ENCODE measurements around the gene REV3L.

GRCh38 chr6:111354758-111355555 lies 128.1 kb downstream of the REV3L start:
- TF ChIP-seq CTCF (IDR thresholded peaks at IDR 0.05; ENCODE audit: control extremely low read depth in 1 of 3, insufficient read depth in 1 of 3, low read depth in 1 of 3, low read length in 3 of 3) (no peak), ATF3 (IDR thresholded peaks at IDR 0.05; ENCODE audit: insufficient read depth, low read depth, low read length) (no peak), RFX5 (IDR thresholded peaks at IDR 0.05; ENCODE audit: borderline replicate concordance, low read depth, low read length) (no peak), JUND (IDR thresholded peaks at IDR 0.05; ENCODE audit: low read length) (no peak), CEBPB (IDR thresholded peaks at IDR 0.05; ENCODE audit: low read depth, low read length) (no peak), USF2 (IDR thresholded peaks at IDR 0.05; ENCODE audit: low read length) (no peak)

Data from H1 (cell line).